Loucy (cell line): Measurements from ENCODE around the gene LAMC3.

ENCODE experiments used
- EZH2phosphoT487 ChIP-seq: fragments of 200-600 bp; IDR thresholded peaks from 2 replicates; pipeline ENCODE4 v1.6.1; 2018; ENCODE audit warnings: antibody characterized with exemption, mild to moderate bottlenecking, moderate library complexity, borderline replicate concordance
- TF ChIP-seq, protein P1 (sequence below): fragments of 200-600 bp; sonication (generic); conservative IDR thresholded peaks from 2 replicates; pipeline ENCODE4 v1.5.1; 2014; ENCODE audit warnings: mild to moderate bottlenecking, antibody characterized with exemption, low read length

DNA sequence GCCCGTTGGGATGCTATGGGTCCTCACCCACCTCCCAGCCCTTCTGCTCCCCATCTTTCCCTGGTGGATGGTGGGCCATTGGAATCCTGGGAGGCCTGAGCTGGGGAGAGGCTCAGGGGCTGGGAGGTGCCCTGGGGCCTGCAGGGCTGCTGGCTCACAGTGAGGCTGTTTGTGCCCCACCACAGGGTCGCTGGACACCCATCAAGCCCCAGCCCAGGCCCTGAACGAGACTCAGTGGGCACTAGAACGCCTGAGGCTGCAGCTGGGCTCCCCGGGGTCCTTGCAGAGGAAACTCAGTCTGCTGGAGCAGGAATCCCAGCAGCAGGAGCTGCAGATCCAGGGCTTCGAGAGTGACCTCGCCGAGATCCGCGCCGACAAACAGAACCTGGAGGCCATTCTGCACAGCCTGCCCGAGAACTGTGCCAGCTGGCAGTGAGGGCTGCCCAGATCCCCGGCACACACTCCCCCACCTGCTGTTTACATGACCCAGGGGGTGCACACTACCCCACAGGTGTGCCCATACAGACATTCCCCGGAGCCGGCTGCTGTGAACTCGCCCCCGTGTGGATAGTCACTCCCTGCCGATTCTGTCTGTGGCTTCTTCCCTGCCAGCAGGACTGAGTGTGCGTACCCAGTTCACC lies 82.5 kb downstream of the LAMC3 start:
- TF ChIP-seq, protein P1, sequence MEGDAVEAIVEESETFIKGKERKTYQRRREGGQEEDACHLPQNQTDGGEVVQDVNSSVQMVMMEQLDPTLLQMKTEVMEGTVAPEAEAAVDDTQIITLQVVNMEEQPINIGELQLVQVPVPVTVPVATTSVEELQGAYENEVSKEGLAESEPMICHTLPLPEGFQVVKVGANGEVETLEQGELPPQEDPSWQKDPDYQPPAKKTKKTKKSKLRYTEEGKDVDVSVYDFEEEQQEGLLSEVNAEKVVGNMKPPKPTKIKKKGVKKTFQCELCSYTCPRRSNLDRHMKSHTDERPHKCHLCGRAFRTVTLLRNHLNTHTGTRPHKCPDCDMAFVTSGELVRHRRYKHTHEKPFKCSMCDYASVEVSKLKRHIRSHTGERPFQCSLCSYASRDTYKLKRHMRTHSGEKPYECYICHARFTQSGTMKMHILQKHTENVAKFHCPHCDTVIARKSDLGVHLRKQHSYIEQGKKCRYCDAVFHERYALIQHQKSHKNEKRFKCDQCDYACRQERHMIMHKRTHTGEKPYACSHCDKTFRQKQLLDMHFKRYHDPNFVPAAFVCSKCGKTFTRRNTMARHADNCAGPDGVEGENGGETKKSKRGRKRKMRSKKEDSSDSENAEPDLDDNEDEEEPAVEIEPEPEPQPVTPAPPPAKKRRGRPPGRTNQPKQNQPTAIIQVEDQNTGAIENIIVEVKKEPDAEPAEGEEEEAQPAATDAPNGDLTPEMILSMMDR, result no peak
- no peak for TF ChIP-seq EZH2phosphoT487
